ENCODE data around the gene PPP2R2B.

PPP2R2B gene

GRCh38 chr5:146646441-146646840 is 232.1 kb downstream of the PPP2R2B start:
- Histone ChIP-seq H3K36me3 (ENCODE audit: control insufficient read depth, insufficient read depth, low read length) (peaks cover 16% of the 10 kb centered on the region), H3K27me3 (ENCODE audit: control insufficient read depth, insufficient read depth, low read length) (no peaks in the 10 kb centered on the region)

GRCh38 chr5:146645342-146645741 is 233.2 kb downstream of the PPP2R2B start:
- Histone ChIP-seq H3K4me3 (ENCODE audit: low read depth, low read length) (no peak overlapping the region), H3K9me3 (ENCODE audit: control insufficient read depth, insufficient read depth, low read length) (no peaks in the 10 kb centered on the region), H3K36me3 (ENCODE audit: control insufficient read depth, insufficient read depth, low read length) (peaks cover 15% of the 10 kb centered on the region), H3K4me1 (ENCODE audit: control insufficient read depth, insufficient read depth, low read length) (peaks cover 5% of the 10 kb centered on the region; the same call in 1 of the 2 replicates), H3K27ac (ENCODE audit: low read depth, low read length) (no peak overlapping the region), H3K27me3 (ENCODE audit: control insufficient read depth, insufficient read depth, low read length) (no peaks in the 10 kb centered on the region), H3K9ac (ENCODE audit: low read depth, low read length) (no peak overlapping the region)

More at GRCh38 chr5:146646441-146646840, 232.1 kb downstream of the PPP2R2B start:
- H3K4me1 ChIP-seq (ENCODE audit: control insufficient read depth, insufficient read depth, low read length), result no peaks in the 10 kb centered on the region
- no peak overlapping the region for H3K27ac ChIP-seq (ENCODE audit: low read depth, low read length)
- no peaks in the 10 kb centered on the region for H3K9me3 ChIP-seq (ENCODE audit: control insufficient read depth, insufficient read depth, low read length)
- H3K9ac ChIP-seq (ENCODE audit: low read depth, low read length), result no peak overlapping the region
- H3K4me3 ChIP-seq (ENCODE audit: low read depth, low read length), result no peak overlapping the region

DNA sequence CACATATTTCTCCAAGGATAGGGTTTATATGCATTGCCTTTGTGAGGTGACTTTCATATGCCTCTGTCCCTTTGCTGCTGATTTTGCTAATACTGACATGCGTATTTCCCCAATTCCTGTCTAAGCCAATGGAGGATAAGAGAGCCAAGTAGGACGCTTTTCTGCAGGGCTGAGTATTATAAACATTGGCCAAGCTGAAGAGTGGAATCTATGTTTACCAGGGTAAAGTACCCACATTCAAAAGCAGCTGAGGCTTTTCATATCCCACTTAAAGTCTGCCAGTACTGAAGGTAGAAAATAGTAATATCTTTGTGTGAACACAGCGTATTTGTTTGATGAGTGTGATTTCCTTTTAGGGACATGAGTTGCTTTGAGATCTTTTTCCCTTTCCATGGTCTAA is 233.7 kb downstream of the PPP2R2B start:
- Histone ChIP-seq H3K4me3 (ENCODE audit: low read depth, low read length) (no peak overlapping the region), H3K9ac (ENCODE audit: low read depth, low read length) (no peak overlapping the region), H3K27me3 (ENCODE audit: control insufficient read depth, insufficient read depth, low read length) (no peaks in the 10 kb centered on the region), H3K27ac (ENCODE audit: low read depth, low read length) (no peak overlapping the region), H3K36me3 (ENCODE audit: control insufficient read depth, insufficient read depth, low read length) (peaks cover 10% of the 10 kb centered on the region), H3K4me1 (ENCODE audit: control insufficient read depth, insufficient read depth, low read length) (peaks cover 7% of the 10 kb centered on the region; the same call in 1 of the 2 replicates), H3K9me3 (ENCODE audit: control insufficient read depth, insufficient read depth, low read length) (no peaks in the 10 kb centered on the region)

DNA sequence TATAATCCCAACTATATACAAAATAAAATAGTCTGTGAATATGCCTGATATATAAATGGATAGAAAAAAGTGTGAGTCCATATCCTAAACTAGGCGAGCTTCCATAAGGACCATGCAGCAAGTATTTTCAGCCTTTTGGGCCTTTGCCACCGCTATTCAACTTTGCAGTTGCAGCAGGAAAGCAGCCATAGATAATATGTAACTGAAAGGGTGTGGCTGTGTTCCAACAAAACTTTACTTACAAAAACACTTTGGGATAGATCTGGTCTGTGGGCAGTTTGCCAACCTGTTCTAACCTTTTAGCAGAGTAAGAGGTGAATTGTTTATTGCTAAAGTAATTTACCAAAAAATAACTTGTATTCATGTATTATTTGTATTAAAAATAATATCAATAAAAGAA is 234.8 kb downstream of the PPP2R2B start:
- H3K27ac ChIP-seq (ENCODE audit: low read depth, low read length), result no peak overlapping the region
- H3K9ac ChIP-seq (ENCODE audit: low read depth, low read length), result no peak overlapping the region
- H3K36me3 ChIP-seq (ENCODE audit: control insufficient read depth, insufficient read depth, low read length), result peaks cover 4% of the 10 kb centered on the region
- H3K4me1 ChIP-seq (ENCODE audit: control insufficient read depth, insufficient read depth, low read length), result peaks cover 7% of the 10 kb centered on the region; the same call in 1 of the 2 replicates
- no peaks in the 10 kb centered on the region for H3K27me3 ChIP-seq (ENCODE audit: control insufficient read depth, insufficient read depth, low read length)
- no peaks in the 10 kb centered on the region for H3K9me3 ChIP-seq (ENCODE audit: control insufficient read depth, insufficient read depth, low read length)
- no peak overlapping the region for H3K4me3 ChIP-seq (ENCODE audit: low read depth, low read length)

DNA sequence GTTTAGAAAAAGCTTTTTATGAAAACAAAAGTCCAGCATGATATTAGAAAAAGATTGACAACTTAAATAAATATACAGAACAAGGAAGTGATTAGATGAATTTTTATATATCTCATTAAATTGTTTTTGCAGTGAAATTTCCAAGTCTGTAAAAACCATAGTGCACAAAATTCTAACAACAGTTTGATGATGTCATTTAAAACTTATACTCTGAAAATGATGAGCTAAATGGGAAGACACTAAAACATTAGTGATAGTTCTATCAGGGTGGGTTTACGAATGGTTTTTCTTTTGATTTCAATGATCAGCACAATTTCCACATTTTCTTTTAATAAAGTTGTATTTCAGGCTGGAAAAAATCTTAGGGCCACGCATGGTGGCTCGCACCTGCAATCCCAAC is 236.1 kb downstream of the PPP2R2B start:
- H3K27ac ChIP-seq (ENCODE audit: low read depth, low read length), result no peak overlapping the region
- peaks cover 7% of the 10 kb centered on the region; the same call in 1 of the 2 replicates for H3K4me1 ChIP-seq (ENCODE audit: control insufficient read depth, insufficient read depth, low read length)
- no peaks in the 10 kb centered on the region for H3K9me3 ChIP-seq (ENCODE audit: control insufficient read depth, insufficient read depth, low read length)
- H3K4me3 ChIP-seq (ENCODE audit: low read depth, low read length), result no peak overlapping the region
- H3K36me3 ChIP-seq (ENCODE audit: control insufficient read depth, insufficient read depth, low read length), result peaks cover 8% of the 10 kb centered on the region; the same call in 1 of the 2 replicates
- no peaks in the 10 kb centered on the region for H3K27me3 ChIP-seq (ENCODE audit: control insufficient read depth, insufficient read depth, low read length)
- H3K9ac ChIP-seq (ENCODE audit: low read depth, low read length), result no peak overlapping the region

DNA sequence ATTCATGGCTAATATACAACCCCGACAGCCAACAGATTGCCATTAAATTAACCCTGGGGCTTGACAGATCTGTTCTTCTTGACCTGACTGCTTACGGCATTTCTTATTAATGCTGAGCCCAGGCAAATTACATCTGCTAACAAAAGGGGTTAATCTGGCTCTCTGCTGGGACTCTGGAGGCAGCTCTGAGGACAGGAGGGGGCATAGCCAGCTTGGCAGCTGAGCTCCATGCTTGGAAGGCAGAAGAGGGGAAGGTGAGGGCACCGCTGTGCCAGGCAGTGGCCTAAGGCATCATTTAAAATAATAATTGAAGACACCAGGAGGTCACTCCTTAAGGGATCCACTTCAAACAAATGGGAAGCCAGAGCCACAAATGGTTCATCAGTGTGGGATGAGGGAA is 236.6 kb downstream of the PPP2R2B start:
- H3K36me3 ChIP-seq (ENCODE audit: control insufficient read depth, insufficient read depth, low read length), result peaks cover 8% of the 10 kb centered on the region; the same call in 1 of the 2 replicates
- no peak overlapping the region for H3K9ac ChIP-seq (ENCODE audit: low read depth, low read length)
- peaks cover 7% of the 10 kb centered on the region; the same call in 1 of the 2 replicates for H3K4me1 ChIP-seq (ENCODE audit: control insufficient read depth, insufficient read depth, low read length)
- no peak overlapping the region for H3K4me3 ChIP-seq (ENCODE audit: low read depth, low read length)
- no peaks in the 10 kb centered on the region for H3K27me3 ChIP-seq (ENCODE audit: control insufficient read depth, insufficient read depth, low read length)
- no peaks in the 10 kb centered on the region for H3K9me3 ChIP-seq (ENCODE audit: control insufficient read depth, insufficient read depth, low read length)
- no peak overlapping the region for H3K27ac ChIP-seq (ENCODE audit: low read depth, low read length)

DNA sequence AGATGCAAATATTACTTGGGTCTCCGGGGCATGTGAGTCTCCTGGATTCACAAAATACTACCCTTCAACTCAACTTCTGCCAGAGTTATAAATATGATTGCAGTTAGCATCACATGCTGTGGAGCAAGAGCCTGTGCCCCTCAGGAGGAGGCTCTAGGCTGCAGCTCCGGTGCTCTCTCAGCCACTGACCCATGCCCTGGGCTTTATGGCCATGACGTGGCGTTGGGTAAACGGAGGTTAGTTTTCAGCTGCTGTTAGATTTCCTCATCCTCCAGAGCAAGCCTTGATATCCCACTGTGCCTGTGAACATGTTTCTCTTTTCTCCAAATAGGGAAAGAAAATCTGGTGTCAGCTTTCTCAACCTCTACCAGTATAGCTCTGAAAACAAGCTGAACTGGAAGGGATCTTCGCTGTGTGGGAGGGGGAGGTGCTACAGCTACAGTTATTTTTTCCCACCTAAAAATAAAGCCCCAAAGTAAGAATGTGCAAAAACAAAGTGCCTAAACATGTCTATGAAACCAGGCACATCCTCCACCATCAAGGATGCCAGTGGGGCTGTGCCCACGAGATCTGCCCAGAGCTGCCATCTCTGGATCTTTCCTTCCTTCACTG is 238.2 kb downstream of the PPP2R2B start:
- Histone ChIP-seq H3K9ac (ENCODE audit: low read depth, low read length) (no peak overlapping the region), H3K27ac (ENCODE audit: low read depth, low read length) (no peak overlapping the region), H3K4me1 (ENCODE audit: control insufficient read depth, insufficient read depth, low read length) (peaks cover 7% of the 10 kb centered on the region; the same call in 1 of the 2 replicates), H3K36me3 (ENCODE audit: control insufficient read depth, insufficient read depth, low read length) (peaks cover 8% of the 10 kb centered on the region; the same call in 1 of the 2 replicates), H3K27me3 (ENCODE audit: control insufficient read depth, insufficient read depth, low read length) (no peaks in the 10 kb centered on the region), H3K4me3 (ENCODE audit: low read depth, low read length) (no peak overlapping the region), H3K9me3 (ENCODE audit: control insufficient read depth, insufficient read depth, low read length) (no peaks in the 10 kb centered on the region)

- Histone ChIP-seq H3K27me3 (ENCODE audit: control insufficient read depth, insufficient read depth, low read length) (no peaks in the 10 kb centered on the region), H3K9me3 (ENCODE audit: control insufficient read depth, insufficient read depth, low read length) (no peaks in the 10 kb centered on the region), H3K9ac (ENCODE audit: low read depth, low read length) (no peak overlapping the region), H3K4me1 (ENCODE audit: control insufficient read depth, insufficient read depth, low read length) (peaks cover 3% of the 10 kb centered on the region; the same call in 1 of the 2 replicates), H3K27ac (ENCODE audit: low read depth, low read length) (no peak overlapping the region), H3K36me3 (ENCODE audit: control insufficient read depth, insufficient read depth, low read length) (peaks cover 8% of the 10 kb centered on the region; the same call in 1 of the 2 replicates), H3K4me3 (ENCODE audit: low read depth, low read length) (no peak overlapping the region)
Observed at GRCh38 chr5:146635443-146635842, 243.1 kb downstream of the PPP2R2B start.

- Histone ChIP-seq H3K4me3 (ENCODE audit: low read depth, low read length) (no peak overlapping the region), H3K4me1 (ENCODE audit: control insufficient read depth, insufficient read depth, low read length) (no peaks in the 10 kb centered on the region), H3K27me3 (ENCODE audit: control insufficient read depth, insufficient read depth, low read length) (no peaks in the 10 kb centered on the region), H3K9ac (ENCODE audit: low read depth, low read length) (no peak overlapping the region), H3K27ac (ENCODE audit: low read depth, low read length) (no peak overlapping the region), H3K9me3 (ENCODE audit: control insufficient read depth, insufficient read depth, low read length) (no peaks in the 10 kb centered on the region), H3K36me3 (ENCODE audit: control insufficient read depth, insufficient read depth, low read length) (peaks cover 8% of the 10 kb centered on the region; the same call in 1 of the 2 replicates)
Observed at GRCh38 chr5:146633323-146633764, 245.2 kb downstream of the PPP2R2B start.

- H3K4me3 ChIP-seq (ENCODE audit: low read depth, low read length), result no peak overlapping the region
- H3K4me1 ChIP-seq (ENCODE audit: control insufficient read depth, insufficient read depth, low read length), result no peaks in the 10 kb centered on the region
Observed at GRCh38 chr5:146632620-146633322, 245.8 kb downstream of the PPP2R2B start.

GRCh38 chr5:146630472-146630871 is 248.1 kb downstream of the PPP2R2B start:
- Histone ChIP-seq H3K4me3 (ENCODE audit: low read depth, low read length) (no peak overlapping the region), H3K27ac (ENCODE audit: low read depth, low read length) (no peak overlapping the region), H3K9me3 (ENCODE audit: control insufficient read depth, insufficient read depth, low read length) (peaks cover 2% of the 10 kb centered on the region; the same call in 1 of the 2 replicates), H3K27me3 (ENCODE audit: control insufficient read depth, insufficient read depth, low read length) (no peaks in the 10 kb centered on the region), H3K4me1 (ENCODE audit: control insufficient read depth, insufficient read depth, low read length) (no peaks in the 10 kb centered on the region), H3K36me3 (ENCODE audit: control insufficient read depth, insufficient read depth, low read length) (no peaks in the 10 kb centered on the region; the same call in 1 of the 2 replicates), H3K9ac (ENCODE audit: low read depth, low read length) (no peak overlapping the region)

More at GRCh38 chr5:146632620-146633322, 245.8 kb downstream of the PPP2R2B start:
- Histone ChIP-seq H3K27me3 (ENCODE audit: control insufficient read depth, insufficient read depth, low read length) (no peaks in the 10 kb centered on the region), H3K36me3 (ENCODE audit: control insufficient read depth, insufficient read depth, low read length) (peaks cover 3% of the 10 kb centered on the region; the same call in 1 of the 2 replicates), H3K9me3 (ENCODE audit: control insufficient read depth, insufficient read depth, low read length) (no peaks in the 10 kb centered on the region), H3K27ac (ENCODE audit: low read depth, low read length) (no peak overlapping the region), H3K9ac (ENCODE audit: low read depth, low read length) (no peak overlapping the region)
